ENCODE results near the gene KRT86.

- TF ChIP-seq CTCF (IDR thresholded peaks at IDR 0.05) (no peak), EZH2 (IDR thresholded peaks at IDR 0.05) (no peak)
Observed at GRCh38 chr12:52235001-52235764, 39.3 kb upstream of the KRT86 start.
